CD4-positive, CD25-positive, alpha-beta regulatory T cell (primary cell): ENCODE data around the gene KCNK10. TPM values are rescaled to one million over a fixed set of nuclear protein-coding genes. Genes with fewer than 3 reads are reported as not detected.

Experiments used
- ATAC-seq, 2 donors: fragments of 150-1000 bp; cut with Tn5 transposase; one replicate each; pipeline ENCODE4 v1.10.0; 2021; ENCODE audit warnings: low read depth in 2 of 2, moderate number of reproducible peaks in 2 of 2, moderate library complexity in 1 of 2
- DNase-seq, 3 donors: peaks; one replicate each; pipeline versions ENCODE4 v3.0.0 to v3.0.0-alpha.2; 2012 to 2022; ENCODE audit warnings: mixed read lengths in 1 of 3
- H3K27ac ChIP-seq: one replicate; pipeline ENCODE4 v1.7.0; 2013; ENCODE audit warnings: mild to moderate bottlenecking, low read length; ENCODE audit not compliant: insufficient read depth, poor library complexity, severe bottlenecking
- H3K27me3 ChIP-seq: one replicate; pipeline ENCODE4 v1.7.0; 2013; ENCODE audit warnings: low read length; ENCODE audit not compliant: control insufficient read depth, insufficient read depth
- H3K36me3 ChIP-seq: one replicate; pipeline ENCODE4 v1.7.0; 2013; ENCODE audit warnings: mild to moderate bottlenecking, low read length, moderate library complexity; ENCODE audit not compliant: control insufficient read depth, insufficient read depth
- H3K4me1 ChIP-seq: 2 replicates; pipeline ENCODE4 v1.7.0; 2013; ENCODE audit warnings: mild to moderate bottlenecking, low read length; ENCODE audit not compliant: insufficient read depth, control insufficient read depth, poor library complexity, severe bottlenecking
- H3K4me3 ChIP-seq: one replicate; pipeline ENCODE4 v1.7.0; 2013; ENCODE audit warnings: low read depth, mild to moderate bottlenecking, low read length, moderate library complexity
- H3K9me3 ChIP-seq, 2 experiments: 1 replicate in 1 of 2; 2 replicates in 1 of 2; pipeline ENCODE4 v1.7.0; 2013; ENCODE audit warnings: low read length in 2 of 2, mild to moderate bottlenecking in 1 of 2, moderate library complexity in 1 of 2; ENCODE audit not compliant: control insufficient read depth in 2 of 2
- H3K27ac Mint-ChIP-seq, 3 donors: one replicate each; pipeline ENCODE4 v1.8.0; 2020 to 2022; ENCODE audit warnings: mild to moderate bottlenecking in 3 of 3, mixed read lengths in 3 of 3, moderate library complexity in 2 of 3
- H3K27me3 Mint-ChIP-seq: one replicate; pipeline ENCODE4 v1.8.0; 2022; ENCODE audit warnings: mild to moderate bottlenecking, mixed read lengths
- H3K36me3 Mint-ChIP-seq: one replicate; pipeline ENCODE4 v1.8.0; 2020; ENCODE audit warnings: mixed read lengths
- H3K4me1 Mint-ChIP-seq, 4 donors: one replicate each; pipeline ENCODE4 v1.8.0; 2020 to 2022; ENCODE audit warnings: mixed read lengths in 4 of 4, mild to moderate bottlenecking in 1 of 4
- H3K4me3 Mint-ChIP-seq, 4 donors: one replicate each; pipeline ENCODE4 v1.8.0; 2020 to 2022; ENCODE audit warnings: mild to moderate bottlenecking in 4 of 4, mixed read lengths in 4 of 4, moderate library complexity in 3 of 4
- H3K9me3 Mint-ChIP-seq, 7 donors: one replicate each; pipeline ENCODE4 v1.8.0; 2020 to 2022; ENCODE audit warnings: mixed read lengths in 7 of 7, mild to moderate bottlenecking in 3 of 7, moderate library complexity in 2 of 7
- polyA plus RNA-seq, 4 donors: library from polyadenylated mRNA; unstranded; fragments of 300-500 nt; fragmentation: Illumina TruSeq; gene quantifications; one replicate each; pipeline ENCODE4 v1.2.3, GENCODE V29; 2021
- total RNA-seq: library from RNA; stranded (reverse); gene quantifications from one replicate; pipeline ENCODE4 v1.2.3, GENCODE V29; 2022

Gene KCNK10
- total and polyA plus RNA-seq, 5 donors from 2014 or later = not detected

- Mint-ChIP-seq H3K4me1 (no peaks in the 10 kb centered on the region), H3K9me3 (peaks cover 0 to 4% (median 0%) of the 10 kb centered on the region in 7 donors), H3K27me3 (peaks cover 4% of the 10 kb centered on the region), H3K4me3 (no peak overlapping the region), H3K36me3 (no peaks in the 10 kb centered on the region), H3K27ac (no peak overlapping the region)
- ATAC-seq (no peak), DNase-seq (no peak)
- peaks cover 2% of the 10 kb centered on the region for H3K27me3 ChIP-seq
- no peaks in the 10 kb centered on the region for H3K9me3 ChIP-seq
- no peaks in the 10 kb centered on the region for H3K4me1 ChIP-seq
- no peak overlapping the region for H3K27ac ChIP-seq
- H3K36me3 ChIP-seq = no peaks in the 10 kb centered on the region
- no peak overlapping the region for H3K4me3 ChIP-seq
Observed at GRCh38 chr14:88351966-88352691, 29.1 kb upstream of the KCNK10 start.

DNA sequence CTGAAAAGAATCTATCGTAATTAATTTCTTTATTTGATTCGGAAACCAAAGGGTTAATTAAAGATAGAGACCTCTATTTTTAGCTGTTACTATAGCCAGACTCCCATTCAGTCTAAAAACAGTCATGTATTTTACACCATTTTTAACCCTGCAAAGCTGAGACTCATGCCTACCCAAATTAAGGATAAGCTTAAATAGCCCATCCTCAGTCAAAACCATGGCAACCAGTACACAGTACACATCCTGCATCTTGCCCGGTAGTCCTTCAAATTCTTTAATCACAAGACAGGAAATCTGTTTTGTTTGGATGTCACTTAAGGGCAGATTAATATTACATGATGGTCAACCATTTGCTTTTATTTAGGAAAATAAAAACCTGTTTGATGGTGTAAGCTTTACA is 25.5 kb upstream of the KCNK10 start:
- Mint-ChIP-seq H3K36me3 (no peaks in the 10 kb centered on the region), H3K27me3 (peaks cover 8% of the 10 kb centered on the region), H3K9me3 (peaks cover 0 to 2% (median 0%) of the 10 kb centered on the region in 7 donors), H3K27ac (no peak overlapping the region), H3K4me3 (no peak overlapping the region), H3K4me1 (no peaks in the 10 kb centered on the region)
- DNase-seq (no peak), ATAC-seq (no peak)
- Histone ChIP-seq H3K36me3 (no peaks in the 10 kb centered on the region), H3K9me3 (no peaks in the 10 kb centered on the region), H3K27ac (no peak overlapping the region), H3K27me3 (peaks cover 2% of the 10 kb centered on the region), H3K4me3 (no peak overlapping the region), H3K4me1 (no peaks in the 10 kb centered on the region)

GRCh38 chr14:88346048-88346639 is 23.1 kb upstream of the KCNK10 start:
- Mint-ChIP-seq H3K27ac (no peak overlapping the region), H3K4me3 (no peak overlapping the region), H3K36me3 (no peaks in the 10 kb centered on the region), H3K4me1 (no peaks in the 10 kb centered on the region), H3K27me3 (peaks cover 16% of the 10 kb centered on the region), H3K9me3 (peaks cover 0 to 1% (median 0%) of the 10 kb centered on the region in 7 donors)
- ATAC-seq (no peak), DNase-seq (no peak)
- Histone ChIP-seq H3K27ac (no peak overlapping the region), H3K9me3 (no peaks in the 10 kb centered on the region), H3K36me3 (no peaks in the 10 kb centered on the region), H3K4me1 (no peaks in the 10 kb centered on the region), H3K27me3 (peaks cover 2% of the 10 kb centered on the region), H3K4me3 (no peak overlapping the region)

DNA sequence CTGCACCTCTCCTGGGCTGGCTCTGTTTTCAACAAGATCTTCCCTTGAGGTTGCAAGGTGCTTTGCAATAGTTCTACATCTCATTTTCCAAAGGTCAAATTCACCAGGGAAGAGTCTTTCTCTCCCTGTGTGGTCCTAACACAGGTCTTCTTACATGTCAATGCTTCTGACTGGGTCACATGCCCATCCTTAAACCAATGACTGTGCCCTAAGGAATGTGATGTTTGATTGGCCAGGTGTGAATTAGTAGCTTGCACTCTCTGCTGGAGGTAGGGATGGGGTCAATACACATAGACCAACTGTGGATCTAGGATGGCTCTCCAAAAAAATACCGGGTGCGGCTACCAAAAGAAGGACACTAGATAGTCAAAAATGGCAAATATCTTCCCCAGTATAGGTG is 19.9 kb upstream of the KCNK10 start:
- DNase-seq (no peak), ATAC-seq (no peak)
- H3K4me3 ChIP-seq = no peak overlapping the region
- no peaks in the 10 kb centered on the region for H3K27me3 ChIP-seq
- no peaks in the 10 kb centered on the region for H3K4me1 ChIP-seq
- Mint-ChIP-seq H3K9me3 (no peaks in the 10 kb centered on the region), H3K27me3 (peaks cover 19% of the 10 kb centered on the region), H3K27ac (no peak overlapping the region), H3K4me3 (no peak overlapping the region), H3K4me1 (no peaks in the 10 kb centered on the region), H3K36me3 (no peaks in the 10 kb centered on the region)
- no peak overlapping the region for H3K27ac ChIP-seq
- no peaks in the 10 kb centered on the region for H3K9me3 ChIP-seq
- H3K36me3 ChIP-seq = no peaks in the 10 kb centered on the region

GRCh38 chr14:88340357-88340756 is 17.3 kb upstream of the KCNK10 start:
- ATAC-seq = no peak
- Histone ChIP-seq H3K9me3 (no peaks in the 10 kb centered on the region), H3K4me3 (no peak overlapping the region), H3K36me3 (no peaks in the 10 kb centered on the region), H3K27ac (no peak overlapping the region), H3K27me3 (no peaks in the 10 kb centered on the region), H3K4me1 (no peaks in the 10 kb centered on the region)
- Mint-ChIP-seq H3K9me3 (no peaks in the 10 kb centered on the region), H3K27me3 (peaks cover 25% of the 10 kb centered on the region), H3K27ac (no peak overlapping the region), H3K4me3 (no peak overlapping the region), H3K4me1 (no peaks in the 10 kb centered on the region), H3K36me3 (no peaks in the 10 kb centered on the region)
- no peak for DNase-seq

DNA sequence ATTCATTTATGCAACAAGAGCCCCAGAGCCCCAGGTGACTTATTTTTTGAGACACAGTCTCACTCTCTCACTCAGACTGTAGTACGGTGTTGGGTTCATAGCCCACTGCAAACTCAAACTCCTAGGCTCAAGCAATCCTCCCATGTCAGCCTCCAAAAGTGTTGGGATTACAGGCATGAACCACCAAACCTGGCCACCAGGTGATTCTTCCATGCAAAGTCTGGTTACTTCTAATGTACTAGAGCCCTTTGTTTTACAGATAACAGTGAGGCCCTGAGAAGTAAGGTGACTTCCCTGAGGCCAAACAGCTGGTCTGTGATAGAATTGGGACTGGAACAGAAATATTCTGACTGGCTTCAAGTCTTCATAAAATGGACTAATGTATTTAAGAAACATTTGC is 10.0 kb upstream of the KCNK10 start:
- ATAC-seq (no peak), DNase-seq (no peak)
- peaks cover 31% of the 10 kb centered on the region for H3K27me3 Mint-ChIP-seq
- Histone ChIP-seq H3K27me3 (peaks cover 19% of the 10 kb centered on the region), H3K4me3 (no peak overlapping the region), H3K36me3 (no peaks in the 10 kb centered on the region), H3K27ac (no peak overlapping the region), H3K9me3 (no peaks in the 10 kb centered on the region), H3K4me1 (no peaks in the 10 kb centered on the region)
- H3K4me1 Mint-ChIP-seq = no peaks in the 10 kb centered on the region
- H3K4me3 Mint-ChIP-seq = no peak overlapping the region
- no peak overlapping the region for H3K27ac Mint-ChIP-seq
- no peaks in the 10 kb centered on the region for H3K36me3 Mint-ChIP-seq
- peaks cover 0 to 2% (median 0%) of the 10 kb centered on the region in 7 donors for H3K9me3 Mint-ChIP-seq

GRCh38 chr14:88327497-88327896 is 4.4 kb upstream of the KCNK10 start:
- peaks cover 0 to 7% (median 0%) of the 10 kb centered on the region in 4 donors for H3K4me1 Mint-ChIP-seq
- Histone ChIP-seq H3K27me3 (peaks cover 38% of the 10 kb centered on the region), H3K9me3 (no peaks in the 10 kb centered on the region), H3K27ac (no peak overlapping the region), H3K4me1 (no peaks in the 10 kb centered on the region), H3K4me3 (no peak overlapping the region), H3K36me3 (no peaks in the 10 kb centered on the region)
- peaks cover 0 to 1% (median 0%) of the 10 kb centered on the region in 7 donors for H3K9me3 Mint-ChIP-seq
- DNase-seq (no peak), ATAC-seq (no peak)
- H3K27ac Mint-ChIP-seq = no peak overlapping the region
- no peaks in the 10 kb centered on the region for H3K36me3 Mint-ChIP-seq
- H3K4me3 Mint-ChIP-seq = no peak overlapping the region
- peaks cover 58% of the 10 kb centered on the region for H3K27me3 Mint-ChIP-seq
